ENCODE data around the gene ETV4. TPM values are rescaled to one million over a fixed set of nuclear protein-coding genes. Genes with fewer than 3 reads are reported as not detected.

ETV4 gene
- total RNA-seq, 4 donors from 2014 or later = 3.7 to 11.1 (median 6.9) TPM

GRCh38 chr17:43528319-43528987 is 17.7 kb downstream of the ETV4 start:
- Histone ChIP-seq H3K4me3 (no peak overlapping the region), H3K27ac (no peak overlapping the region), H3K36me3 (peaks cover 15 to 56% (median 16%) of the 10 kb centered on the region in 3 donors), H3K27me3 (no peaks in the 10 kb centered on the region), H3K9me3 (no peaks in the 10 kb centered on the region), H3K4me1 (peaks cover 11 to 26% (median 14%) of the 10 kb centered on the region in 3 donors)
- TF ChIP-seq CTCF (IDR thresholded peaks at IDR 0.05) = no peak
- no peak for TF ChIP-seq POLR2A (IDR thresholded peaks at IDR 0.05)
- DNase-seq = no peak
- 84 to 87% methylated on average over 2 to 11 of the region's 13 CpGs for WGBS, 2 donors
- intact Hi-C loops (cut with DNase I) = no loop called here

GRCh38 chr17:43526886-43527648 is 19.1 kb downstream of the ETV4 start:
- 73 to 88% methylated on average over 6 to 7 of the region's 7 CpGs for WGBS, 2 donors

GRCh38 chr17:43524945-43525575 is 21.1 kb downstream of the ETV4 start:
- H3K4me1 ChIP-seq = peaks cover 3 to 5% (median 4%) of the 10 kb centered on the region in 3 donors
- no peak overlapping the region for H3K27ac ChIP-seq
- peaks cover 34 to 90% (median 44%) of the 10 kb centered on the region in 3 donors for H3K36me3 ChIP-seq
- DNase-seq = no peak
- intact Hi-C loops (cut with DNase I) = no loop called here
- H3K4me3 ChIP-seq = no peak overlapping the region
- H3K27me3 ChIP-seq = no peaks in the 10 kb centered on the region
- 66 to 81% methylated on average over 6 of the region's 8 CpGs for WGBS, 2 donors
- TF ChIP-seq POLR2A (IDR thresholded peaks at IDR 0.05) (no peak), CTCF (IDR thresholded peaks at IDR 0.05) (no peak)
- no peaks in the 10 kb centered on the region for H3K9me3 ChIP-seq

More at GRCh38 chr17:43526886-43527648, 19.1 kb downstream of the ETV4 start:
- TF ChIP-seq POLR2A (IDR thresholded peaks at IDR 0.05) (no peak), CTCF (IDR thresholded peaks at IDR 0.05) (no peak)
- DNase-seq = no peak
- intact Hi-C loops (cut with DNase I) = no loop called here
- H3K27ac ChIP-seq = no peak overlapping the region
- peaks cover 11 to 18% (median 14%) of the 10 kb centered on the region in 3 donors for H3K4me1 ChIP-seq
- H3K36me3 ChIP-seq = peaks cover 20 to 70% (median 26%) of the 10 kb centered on the region in 3 donors
- H3K27me3 ChIP-seq = no peaks in the 10 kb centered on the region
- no peak overlapping the region for H3K4me3 ChIP-seq
- no peaks in the 10 kb centered on the region for H3K9me3 ChIP-seq

GRCh38 chr17:43521389-43521788 is 24.8 kb downstream of the ETV4 start:
- Histone ChIP-seq H3K27me3 (no peaks in the 10 kb centered on the region), H3K9me3 (no peaks in the 10 kb centered on the region), H3K4me3 (no peak overlapping the region), H3K36me3 (peaks cover 34 to 100% (median 72%) of the 10 kb centered on the region in 3 donors), H3K27ac (no peak overlapping the region), H3K4me1 (no peaks in the 10 kb centered on the region)
- TF ChIP-seq CTCF (IDR thresholded peaks at IDR 0.05) (no peak), POLR2A (IDR thresholded peaks at IDR 0.05) (no peak)
- DNase-seq = no peak
- intact Hi-C loops (cut with DNase I) = no loop called here
- WGBS, 2 donors = 82 to 100% methylated on average over 4 of the region's 4 CpGs

All from esophagus squamous epithelium (tissue), 5 donors.